DND-41 (cell line): ENCODE results near the gene ACBD5.
"Not testable (repeated sequence)": the region's sequence is repeated elsewhere in the genome, so short reads cannot be mapped to it uniquely, and the experiment has no call there.

ENCODE experiments used
- ATAC-seq: fragments of 200-7000 bp; cut with Tn5 transposase; 3 replicates; pipeline ENCODE4 v1.9.1; 2021; ENCODE audit warnings: low read depth; ENCODE audit not compliant: insufficient read depth
- DNase-seq: peaks from one replicate; pipeline ENCODE4 v3.0.0-alpha.2; 2020
- H2AFZ ChIP-seq: 2 replicates; pipeline ENCODE4 v1.6.0; 2012; ENCODE audit warnings: low read depth, low read length
- H3K27ac ChIP-seq: 2 replicates; pipeline ENCODE4 v1.5.1; 2012; ENCODE audit warnings: low read length, inconsistent platforms
- H3K27me3 ChIP-seq: fragments of 200-600 bp; sonication (generic); 2 replicates; pipeline ENCODE4 v1.6.0; 2012; ENCODE audit warnings: low read length, mild to moderate bottlenecking, inconsistent platforms; ENCODE audit not compliant: insufficient read depth, poor library complexity
- H3K36me3 ChIP-seq: 2 replicates; pipeline ENCODE4 v1.5.1; 2012; ENCODE audit warnings: low read length, inconsistent platforms; ENCODE audit not compliant: insufficient read depth
- H3K4me1 ChIP-seq: 2 replicates; pipeline ENCODE4 v1.5.1; 2012; ENCODE audit warnings: mild to moderate bottlenecking, low read length; ENCODE audit not compliant: insufficient read depth
- H3K4me2 ChIP-seq: 2 replicates; pipeline ENCODE4 v1.6.0; 2012; ENCODE audit warnings: mild to moderate bottlenecking, moderate library complexity, low read length, inconsistent platforms; ENCODE audit not compliant: insufficient read depth
- H3K4me3 ChIP-seq, 2 experiments: fragments of 200-600 bp in 1 of 2; shearing (Covaris generic) in 1 of 2; 2 replicates each; pipeline ENCODE4 v1.5.1; 2012 to 2016; ENCODE audit warnings: inconsistent platforms in 2 of 2, low read length in 2 of 2, mild to moderate bottlenecking in 2 of 2, low read depth in 1 of 2, moderate library complexity in 1 of 2
- H3K79me2 ChIP-seq: 2 replicates; pipeline ENCODE4 v1.6.0; 2012; ENCODE audit warnings: low read length, inconsistent platforms; ENCODE audit not compliant: insufficient read depth
- H3K9ac ChIP-seq: 2 replicates; pipeline ENCODE4 v1.6.0; 2012; ENCODE audit warnings: low read depth, mild to moderate bottlenecking, inconsistent platforms, low read length, moderate library complexity
- H3K9me3 ChIP-seq: 2 replicates; pipeline ENCODE4 v1.5.1; 2012; ENCODE audit warnings: low read length, moderate library complexity, mild to moderate bottlenecking, inconsistent platforms; ENCODE audit not compliant: insufficient read depth, severe bottlenecking
- H4K20me1 ChIP-seq: 2 replicates; pipeline ENCODE4 v1.6.0; 2012; ENCODE audit warnings: low read length; ENCODE audit not compliant: insufficient read depth
- EZH2 ChIP-seq: IDR thresholded peaks from 3 replicates; pipeline ENCODE4 v1.6.1; 2012; ENCODE audit warnings: borderline replicate concordance, low read depth, mild to moderate bottlenecking, moderate library complexity, low read length, inconsistent platforms; ENCODE audit not compliant: severe bottlenecking
- TF ChIP-seq, protein P1 (sequence below): IDR thresholded peaks from 2 replicates; pipeline ENCODE4 v1.5.1; 2012; ENCODE audit warnings: borderline replicate concordance, low read length, moderate library complexity, mild to moderate bottlenecking; ENCODE audit not compliant: poor library complexity, severe bottlenecking; ENCODE audit errors: extremely low read depth

The ACBD5 gene, protein sequence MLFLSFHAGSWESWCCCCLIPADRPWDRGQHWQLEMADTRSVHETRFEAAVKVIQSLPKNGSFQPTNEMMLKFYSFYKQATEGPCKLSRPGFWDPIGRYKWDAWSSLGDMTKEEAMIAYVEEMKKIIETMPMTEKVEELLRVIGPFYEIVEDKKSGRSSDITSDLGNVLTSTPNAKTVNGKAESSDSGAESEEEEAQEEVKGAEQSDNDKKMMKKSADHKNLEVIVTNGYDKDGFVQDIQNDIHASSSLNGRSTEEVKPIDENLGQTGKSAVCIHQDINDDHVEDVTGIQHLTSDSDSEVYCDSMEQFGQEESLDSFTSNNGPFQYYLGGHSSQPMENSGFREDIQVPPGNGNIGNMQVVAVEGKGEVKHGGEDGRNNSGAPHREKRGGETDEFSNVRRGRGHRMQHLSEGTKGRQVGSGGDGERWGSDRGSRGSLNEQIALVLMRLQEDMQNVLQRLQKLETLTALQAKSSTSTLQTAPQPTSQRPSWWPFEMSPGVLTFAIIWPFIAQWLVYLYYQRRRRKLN

DNA sequence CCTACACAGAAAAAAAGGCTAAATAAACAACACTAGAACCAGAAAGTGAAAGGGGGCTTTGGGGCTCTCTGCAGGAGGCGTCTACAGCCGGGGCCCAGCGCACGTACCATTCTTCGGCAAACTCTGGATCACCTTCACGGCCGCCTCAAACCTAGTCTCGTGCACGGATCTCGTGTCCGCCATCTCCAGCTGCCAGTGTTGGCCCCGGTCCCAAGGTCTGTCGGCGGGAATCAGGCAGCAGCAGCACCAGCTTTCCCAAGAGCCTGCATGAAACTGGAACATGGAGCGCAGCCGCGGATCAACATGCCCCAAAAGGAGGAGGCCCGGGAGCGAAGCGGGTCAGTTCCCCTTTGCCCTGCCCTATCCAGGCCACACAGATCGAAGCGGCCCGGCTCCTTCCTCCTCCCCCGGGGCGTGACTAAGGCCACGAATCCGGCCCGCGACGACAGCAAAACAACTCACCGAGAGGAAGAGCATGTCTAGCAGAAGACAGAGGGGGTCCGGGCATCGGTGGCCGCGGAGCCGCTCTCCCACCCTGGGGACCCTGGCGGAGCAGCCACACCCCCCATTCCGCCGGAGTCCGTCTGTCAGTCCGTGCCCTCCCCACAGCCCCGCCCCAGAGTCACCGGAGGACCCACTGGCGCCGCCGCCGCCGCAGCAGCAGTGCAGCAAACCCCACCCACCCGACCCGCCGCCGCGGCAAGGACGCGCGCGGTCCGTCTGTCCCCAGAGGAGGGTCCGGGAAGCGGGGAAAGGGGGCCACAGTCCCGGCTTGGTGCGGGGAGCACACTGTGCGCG, at the start of gene ACBD5:
ACBD5 (minus strand) TSS at position 586 of the 798 bp plus-strand sequence; CDS start at position 477, 109 bp downstream.
- no peaks in the 10 kb centered on the region for H4K20me1 ChIP-seq
- H3K79me2 ChIP-seq = peaks cover 61% of the 10 kb centered on the region
- peak; percentile 48 for ATAC-seq
- peak within 1 kb of the TSS; percentile 78 for H3K4me2 ChIP-seq
- H3K9ac ChIP-seq = peak within 1 kb of the TSS; percentile 75
- H3K27me3 ChIP-seq = no peaks in the 10 kb centered on the region
- peak; percentile 81 for DNase-seq
- peaks cover 7% of the 10 kb centered on the region; the same call in 1 of the 2 replicates for H3K36me3 ChIP-seq
- TF ChIP-seq, protein P1, sequence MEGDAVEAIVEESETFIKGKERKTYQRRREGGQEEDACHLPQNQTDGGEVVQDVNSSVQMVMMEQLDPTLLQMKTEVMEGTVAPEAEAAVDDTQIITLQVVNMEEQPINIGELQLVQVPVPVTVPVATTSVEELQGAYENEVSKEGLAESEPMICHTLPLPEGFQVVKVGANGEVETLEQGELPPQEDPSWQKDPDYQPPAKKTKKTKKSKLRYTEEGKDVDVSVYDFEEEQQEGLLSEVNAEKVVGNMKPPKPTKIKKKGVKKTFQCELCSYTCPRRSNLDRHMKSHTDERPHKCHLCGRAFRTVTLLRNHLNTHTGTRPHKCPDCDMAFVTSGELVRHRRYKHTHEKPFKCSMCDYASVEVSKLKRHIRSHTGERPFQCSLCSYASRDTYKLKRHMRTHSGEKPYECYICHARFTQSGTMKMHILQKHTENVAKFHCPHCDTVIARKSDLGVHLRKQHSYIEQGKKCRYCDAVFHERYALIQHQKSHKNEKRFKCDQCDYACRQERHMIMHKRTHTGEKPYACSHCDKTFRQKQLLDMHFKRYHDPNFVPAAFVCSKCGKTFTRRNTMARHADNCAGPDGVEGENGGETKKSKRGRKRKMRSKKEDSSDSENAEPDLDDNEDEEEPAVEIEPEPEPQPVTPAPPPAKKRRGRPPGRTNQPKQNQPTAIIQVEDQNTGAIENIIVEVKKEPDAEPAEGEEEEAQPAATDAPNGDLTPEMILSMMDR = no peak
- no peak for TF ChIP-seq EZH2
- no peaks in the 10 kb centered on the region for H3K9me3 ChIP-seq
- peak within 1 kb of the TSS; percentile 66 to 73 for H3K4me3 ChIP-seq
- H3K27ac ChIP-seq = peak within 1 kb of the TSS; percentile 99
- H2AFZ ChIP-seq = peak within 1 kb of the TSS; percentile 88
- H3K4me1 ChIP-seq = peaks cover 34% of the 10 kb centered on the region

DNA sequence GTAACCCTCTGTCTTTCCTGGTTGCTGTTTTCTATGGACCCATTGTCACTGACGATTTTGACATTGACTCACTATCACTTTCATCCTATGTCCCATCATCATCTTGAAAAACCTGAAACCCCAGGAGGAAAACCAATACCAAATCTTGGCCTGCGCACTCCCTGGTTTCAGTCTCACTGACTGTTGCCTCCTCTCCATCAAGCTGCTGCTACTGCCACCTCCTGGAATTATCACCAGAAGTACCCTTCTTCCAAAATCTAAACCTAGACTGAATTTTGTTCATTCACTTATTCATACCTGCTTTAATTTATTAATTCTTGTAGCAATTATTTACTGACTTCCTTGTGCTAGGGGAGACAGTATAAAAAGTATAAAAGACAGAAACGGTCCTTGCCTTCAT, 44.5 kb upstream of the ACBD5 start:
- H3K9ac ChIP-seq = no peak overlapping the region
- H3K27me3 ChIP-seq = no peaks in the 10 kb centered on the region
- H3K4me2 ChIP-seq = no peak overlapping the region
- TF ChIP-seq, protein P1 = peak; percentile 50
- no peak for TF ChIP-seq EZH2
- ATAC-seq = peak; percentile 50; the same call in 1 of the 3 replicates
- DNase-seq = no peak
- no peaks in the 10 kb centered on the region for H4K20me1 ChIP-seq
- H3K4me3 ChIP-seq = no peak overlapping the region
- H3K27ac ChIP-seq = no peak overlapping the region
- no peaks in the 10 kb centered on the region for H3K79me2 ChIP-seq
- H3K9me3 ChIP-seq = no peaks in the 10 kb centered on the region
- no peaks in the 10 kb centered on the region for H3K4me1 ChIP-seq
- no peak overlapping the region for H2AFZ ChIP-seq
- no peaks in the 10 kb centered on the region for H3K36me3 ChIP-seq

DNA sequence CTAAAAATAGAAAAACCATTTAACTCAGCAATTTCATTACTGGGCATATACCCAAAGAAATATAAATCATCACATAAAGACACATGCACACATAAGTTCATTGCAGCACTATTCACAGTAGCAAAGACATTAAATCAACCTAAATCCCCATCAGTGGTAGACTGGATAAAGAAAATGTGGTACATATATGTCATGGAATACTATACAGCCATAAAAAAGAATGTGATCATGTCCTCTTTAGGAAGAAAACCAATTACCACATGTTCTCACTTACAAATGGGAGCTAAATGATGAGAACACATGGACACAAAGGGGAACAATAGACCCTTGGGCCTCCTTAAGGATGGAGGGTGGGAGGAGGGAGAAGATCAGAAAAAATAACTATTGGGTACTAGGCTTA, 36.0 kb upstream of the ACBD5 start:
- Histone ChIP-seq H2AFZ (no peak overlapping the region), H3K27me3 (no peaks in the 10 kb centered on the region), H3K36me3 (no peaks in the 10 kb centered on the region), H4K20me1 (no peaks in the 10 kb centered on the region), H3K4me3 (no peak overlapping the region), H3K27ac (no peak overlapping the region), H3K79me2 (no peaks in the 10 kb centered on the region), H3K4me1 (no peaks in the 10 kb centered on the region), H3K9me3 (no peaks in the 10 kb centered on the region), H3K9ac (no peak overlapping the region), H3K4me2 (no peak overlapping the region)
- ATAC-seq (no peak), DNase-seq (no peak)
- TF ChIP-seq, protein P1 = no peak
- TF ChIP-seq EZH2 = no peak

DNA sequence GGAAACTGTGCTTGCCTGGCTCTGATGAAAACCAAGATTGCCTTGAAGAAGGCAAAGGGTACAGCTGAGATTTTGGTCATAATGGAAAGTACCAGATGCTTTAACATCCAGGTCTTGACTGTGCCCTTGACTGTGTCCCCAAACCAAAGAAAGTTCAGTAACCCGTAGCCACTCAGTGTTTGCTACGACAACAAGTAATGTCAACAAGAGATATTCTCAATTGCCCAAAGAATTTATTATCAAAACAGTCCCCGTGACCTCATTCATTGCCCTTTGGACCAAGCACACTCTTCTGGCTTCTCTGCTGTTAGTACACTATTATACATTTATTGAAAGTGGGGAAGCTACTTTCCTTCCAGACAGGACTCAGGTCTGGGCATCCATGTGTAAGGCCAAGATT, 25.4 kb upstream of the ACBD5 start:
- H3K27ac ChIP-seq, H3K9me3 ChIP-seq, H3K4me2 ChIP-seq: not testable (repeated sequence)

DNA sequence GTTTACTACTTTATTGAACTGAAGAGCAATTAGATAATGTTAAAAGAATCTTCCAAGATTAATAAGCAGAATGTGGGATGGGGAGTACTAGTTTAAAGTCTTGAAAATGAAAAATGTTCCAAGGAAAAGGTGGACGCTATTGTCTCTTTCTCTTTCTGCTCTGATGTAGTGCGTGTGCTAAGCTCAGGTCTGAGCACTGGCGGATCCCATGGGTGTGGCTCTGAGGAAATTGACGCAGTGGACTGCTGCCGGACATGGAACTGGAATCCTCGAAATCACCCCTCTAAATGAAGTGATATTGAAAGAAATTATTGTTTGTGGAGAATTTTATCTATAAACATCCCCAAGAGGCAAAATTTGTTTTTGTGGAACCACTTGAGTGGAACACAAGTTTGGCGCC, 22.2 kb upstream of the ACBD5 start:
- not testable (repeated sequence) for H4K20me1 ChIP-seq, ATAC-seq, H3K79me2 ChIP-seq, DNase-seq, H3K9me3 ChIP-seq, H3K4me1 ChIP-seq, H2AFZ ChIP-seq, H3K9ac ChIP-seq, H3K4me3 ChIP-seq, H3K4me2 ChIP-seq, H3K36me3 ChIP-seq, H3K27ac ChIP-seq, H3K27me3 ChIP-seq

More for the DNA sequence above, 25.4 kb upstream of the ACBD5 start:
- ATAC-seq, H3K4me3 ChIP-seq, H2AFZ ChIP-seq, DNase-seq, H3K9ac ChIP-seq, H3K27me3 ChIP-seq, H4K20me1 ChIP-seq, H3K4me1 ChIP-seq, H3K79me2 ChIP-seq, H3K36me3 ChIP-seq: not testable (repeated sequence)
